GM04504 (cell line): Measurements from ENCODE around the gene HNRNPUL1.
"Not testable (repeated sequence)": the region's sequence is repeated elsewhere in the genome, so short reads cannot be mapped to it uniquely, and the experiment has no call there.

Source experiments
- DNase-seq: peaks from one replicate; pipeline ENCODE4 v3.0.0-alpha.2; 2012; ENCODE audit warnings: low read depth

HNRNPUL1 gene

GRCh38 chr19:41325947-41326706 lies 62.0 kb downstream of the HNRNPUL1 start:
- DNase-seq, result no peak

- DNase-seq, result no peak
Observed at GRCh38 chr19:41327076-41327575, 63.0 kb downstream of the HNRNPUL1 start.

GRCh38 chr19:41327576-41328156 lies 63.5 kb downstream of the HNRNPUL1 start:
- no peak for DNase-seq

GRCh38 chr19:41328157-41328841 lies 64.1 kb downstream of the HNRNPUL1 start:
- no peak for DNase-seq

- DNase-seq, result no peak
Observed at GRCh38 chr19:41328842-41329225, 64.7 kb downstream of the HNRNPUL1 start.

GRCh38 chr19:41330481-41330880 lies 66.3 kb downstream of the HNRNPUL1 start:
- no peak for DNase-seq

GRCh38 chr19:41330946-41331678 lies 66.9 kb downstream of the HNRNPUL1 start:
- DNase-seq, result no peak

GRCh38 chr19:41332000-41332399 lies 67.8 kb downstream of the HNRNPUL1 start:
- no peak for DNase-seq

GRCh38 chr19:41332468-41332867 lies 68.3 kb downstream of the HNRNPUL1 start:
- no peak for DNase-seq

- DNase-seq, result no peak
Observed at GRCh38 chr19:41334793-41335192, 70.6 kb downstream of the HNRNPUL1 start.

GRCh38 chr19:41335467-41335866 lies 71.3 kb downstream of the HNRNPUL1 start:
- DNase-seq, result no peak

- no peak for DNase-seq
Observed at GRCh38 chr19:41339936-41340335, 75.8 kb downstream of the HNRNPUL1 start.

- DNase-seq, result no peak
Observed at GRCh38 chr19:41341669-41342490, 77.7 kb downstream of the HNRNPUL1 start.

GRCh38 chr19:41344162-41344561 lies 80.0 kb downstream of the HNRNPUL1 start:
- DNase-seq, result no peak

- DNase-seq, result not testable (repeated sequence)
Observed at GRCh38 chr19:41346916-41347315, 82.7 kb downstream of the HNRNPUL1 start.

- DNase-seq, result no peak
Observed at GRCh38 chr19:41350735-41351338, 86.7 kb downstream of the HNRNPUL1 start.

- DNase-seq, result no peak
Observed at GRCh38 chr19:41351339-41352245, 87.4 kb downstream of the HNRNPUL1 start.

GRCh38 chr19:41352279-41352608 lies 88.1 kb downstream of the HNRNPUL1 start:
- DNase-seq, result no peak

GRCh38 chr19:41352609-41353465 lies 88.7 kb downstream of the HNRNPUL1 start:
- DNase-seq, result no peak
